Choroid plexus epithelial cell (primary cell): ENCODE measurements around the gene TNFAIP6.

ENCODE experiments used
- DNase-seq: peaks from one replicate; pipeline ENCODE4 v3.0.0-alpha.2; 2010; ENCODE audit warnings: low read depth
- H3K4me3 ChIP-seq: 2 replicates; pipeline ENCODE4 v1.5.1; 2011; ENCODE audit warnings: low read depth, mild to moderate bottlenecking, control low read depth, low read length, moderate library complexity
- CTCF ChIP-seq: conservative IDR thresholded peaks from 2 replicates; pipeline ENCODE4 v1.5.1; 2011; ENCODE audit warnings: low read depth, mild to moderate bottlenecking, control low read depth, inconsistent platforms, low read length, moderate library complexity

Gene TNFAIP6

GRCh38 chr2:151361674-151362370 is 4.4 kb downstream of the TNFAIP6 start:
- no peak overlapping the region for H3K4me3 ChIP-seq
- DNase-seq: no peak
- TF ChIP-seq CTCF: no peak

GRCh38 chr2:151363709-151364108 is 6.3 kb downstream of the TNFAIP6 start:
- H3K4me3 ChIP-seq: no peak overlapping the region
- no peak for TF ChIP-seq CTCF
- DNase-seq: peak; percentile 52

GRCh38 chr2:151367571-151367970 is 10.2 kb downstream of the TNFAIP6 start:
- TF ChIP-seq CTCF: no peak
- peak; percentile 86 for DNase-seq
- H3K4me3 ChIP-seq: no peak overlapping the region

- H3K4me3 ChIP-seq: no peak overlapping the region
- peak; percentile 79 for DNase-seq
- no peak for TF ChIP-seq CTCF
Observed at GRCh38 chr2:151374436-151374835, 17.0 kb downstream of the TNFAIP6 start.

GRCh38 chr2:151379169-151379568 is 21.8 kb downstream of the TNFAIP6 start:
- no peak for TF ChIP-seq CTCF
- no peak overlapping the region for H3K4me3 ChIP-seq
- peak; percentile 79 for DNase-seq

GRCh38 chr2:151380580-151381235 is 23.3 kb downstream of the TNFAIP6 start:
- H3K4me3 ChIP-seq: no peak overlapping the region
- TF ChIP-seq CTCF: no peak
- no peak for DNase-seq

GRCh38 chr2:151381266-151381665 is 23.9 kb downstream of the TNFAIP6 start:
- no peak for TF ChIP-seq CTCF
- peak; percentile 91 for DNase-seq
- H3K4me3 ChIP-seq: no peak overlapping the region
